ENCODE measurements around the gene PLCB2.

PLCB2 gene

DNA sequence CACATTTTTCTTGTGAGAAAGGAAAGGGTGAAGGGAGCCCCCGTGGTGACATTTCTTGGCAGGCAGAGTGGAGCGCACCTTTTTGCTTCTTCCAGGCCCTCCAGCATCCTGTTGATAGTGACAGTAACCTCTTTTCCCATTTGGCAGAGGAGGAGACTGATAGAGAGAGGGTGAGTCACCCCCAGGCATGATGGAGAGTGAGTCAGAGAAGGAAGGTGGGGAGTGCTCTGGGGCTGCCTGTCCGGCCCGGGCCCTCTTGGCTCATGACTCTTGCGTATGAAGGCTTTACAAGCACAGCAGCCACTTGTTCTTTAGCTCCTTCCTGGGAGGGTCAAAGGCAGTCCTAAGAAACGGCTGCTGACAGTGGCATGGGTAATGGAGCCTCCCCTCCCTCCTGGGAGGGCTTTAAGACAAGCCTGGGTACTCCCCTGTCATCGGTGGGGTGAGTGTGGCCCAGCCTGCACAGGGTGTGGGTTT, 40.9 kb downstream of the PLCB2 start:
- DNase-seq = no peak

DNA sequence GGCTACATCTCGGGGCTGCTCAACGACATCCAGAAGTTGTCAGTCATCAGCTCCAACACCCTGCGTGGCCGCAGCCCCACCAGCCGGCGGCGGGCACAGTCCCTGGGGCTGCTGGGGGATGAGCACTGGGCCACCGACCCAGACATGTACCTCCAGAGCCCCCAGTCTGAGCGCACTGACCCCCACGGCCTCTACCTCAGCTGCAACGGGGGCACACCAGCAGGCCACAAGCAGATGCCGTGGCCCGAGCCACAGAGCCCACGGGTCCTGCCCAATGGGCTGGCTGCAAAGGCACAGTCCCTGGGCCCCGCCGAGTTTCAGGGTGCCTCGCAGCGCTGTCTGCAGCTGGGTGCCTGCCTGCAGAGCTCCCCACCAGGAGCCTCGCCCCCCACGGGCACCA, 41.9 kb downstream of the PLCB2 start:
- no peak for DNase-seq

DNA sequence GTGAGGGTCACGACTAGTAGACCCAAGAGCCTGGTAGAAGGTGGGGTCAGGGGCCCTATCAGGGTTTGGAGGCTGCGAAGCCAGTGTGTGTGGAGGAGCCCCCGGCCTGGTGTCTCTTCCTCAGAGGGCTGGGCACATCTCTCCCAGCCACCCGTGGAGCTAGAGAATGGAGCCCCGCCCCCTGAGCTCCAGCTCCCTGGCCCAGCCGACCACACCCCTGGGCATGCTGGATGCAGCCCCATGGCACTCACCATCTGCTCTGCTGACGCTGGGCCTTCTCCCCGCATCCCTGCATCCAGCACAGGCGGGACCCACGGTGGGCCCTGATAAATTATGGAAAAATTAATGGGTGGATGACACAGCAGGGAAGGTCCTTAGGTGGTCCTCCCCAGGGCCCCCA, 42.4 kb downstream of the PLCB2 start:
- no peak for DNase-seq

DNA sequence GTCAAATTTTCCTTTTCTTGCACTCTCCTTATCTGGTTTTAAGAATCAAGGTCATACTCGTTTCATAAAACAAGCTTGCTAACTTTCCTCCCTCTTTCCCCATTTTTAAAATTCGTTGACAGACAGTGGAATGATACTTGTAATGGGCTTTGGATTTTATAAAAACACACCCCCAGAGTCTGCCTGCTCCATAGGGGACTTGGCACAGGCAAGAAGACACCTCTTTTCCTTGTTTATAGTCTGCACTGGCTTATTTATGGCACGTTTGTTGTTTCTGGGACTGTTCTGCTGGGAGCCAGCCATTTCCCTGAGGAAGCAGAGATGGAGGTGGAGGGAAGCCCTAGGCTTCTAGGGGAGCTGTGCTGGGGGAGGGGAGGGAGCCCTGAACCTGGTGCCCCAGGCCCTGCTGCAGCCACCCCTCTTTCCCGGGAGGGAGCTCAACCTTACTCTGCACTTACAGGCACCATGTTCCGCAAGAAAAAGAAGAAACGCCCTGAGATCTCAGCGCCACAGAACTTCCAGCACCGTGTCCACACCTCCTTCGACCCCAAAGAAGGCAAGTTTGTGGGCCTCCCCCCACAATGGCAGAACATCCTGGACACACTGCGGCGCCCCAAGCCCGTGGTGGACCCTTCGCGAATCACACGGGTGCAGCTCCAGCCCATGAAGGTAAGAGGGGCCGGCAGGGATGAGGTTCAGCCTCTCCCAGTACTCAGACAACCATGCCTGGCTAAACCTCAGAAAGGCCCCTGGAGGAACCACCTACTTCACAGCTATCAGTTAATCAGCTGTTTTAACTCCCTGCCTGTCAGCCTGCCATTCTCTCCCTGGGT, 43.2 kb downstream of the PLCB2 start:
- no peak for DNase-seq

DNA sequence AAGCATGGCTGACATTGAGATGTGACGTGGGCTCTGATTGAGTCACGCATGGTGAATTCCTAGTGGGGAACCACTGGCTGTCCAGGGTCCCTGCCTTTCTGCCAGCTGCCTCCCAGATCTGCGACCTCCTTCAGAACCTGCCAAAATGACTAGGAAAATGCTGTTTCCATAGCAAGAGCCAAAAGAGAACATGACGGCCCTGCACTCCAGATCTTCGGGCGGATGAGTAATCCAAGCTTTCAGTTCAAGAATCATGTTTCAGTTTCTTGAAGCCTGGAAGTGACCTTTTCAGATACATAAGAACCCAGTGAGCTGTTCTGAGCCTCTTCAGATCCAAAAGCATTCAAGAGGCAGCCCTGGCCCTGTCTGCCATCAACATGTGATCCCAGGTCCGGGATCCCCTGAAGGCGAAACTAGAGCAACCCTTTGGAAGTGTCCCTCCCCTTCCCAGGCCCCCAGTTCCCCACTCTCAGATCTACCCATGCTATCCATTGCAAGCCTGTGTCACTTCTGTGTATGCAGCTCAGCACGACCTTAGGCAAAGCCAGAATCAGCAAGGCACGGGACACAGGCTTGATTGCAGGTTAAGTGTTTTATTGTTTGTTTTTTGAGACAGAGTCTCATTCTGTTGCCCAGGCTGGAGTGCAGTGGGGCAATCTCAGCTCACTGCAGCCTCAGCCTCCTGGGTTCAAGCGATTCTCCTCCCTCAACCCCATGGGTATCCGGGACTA, 44.5 kb downstream of the PLCB2 start:
- no peak for DNase-seq

DNA sequence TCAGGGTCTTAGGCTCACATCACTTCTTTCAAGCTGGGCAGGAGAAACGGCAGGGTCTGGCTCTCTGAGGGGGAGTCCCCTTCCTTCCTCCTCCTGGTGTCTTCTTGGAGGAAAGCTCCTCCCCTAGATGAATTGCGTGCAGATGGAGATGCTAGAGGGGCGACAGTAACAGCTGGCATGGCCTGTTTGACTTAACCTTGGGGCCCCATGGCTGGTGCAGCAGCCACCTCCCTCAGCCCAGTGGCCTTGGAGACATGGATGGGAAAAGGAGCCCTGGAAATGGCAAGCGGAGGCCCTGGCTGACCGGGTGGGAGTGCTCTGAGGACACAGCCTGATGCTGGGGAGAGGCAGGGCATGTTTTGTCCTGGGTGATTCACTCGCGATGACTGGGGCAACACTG, 48.7 kb downstream of the PLCB2 start:
- no peak for DNase-seq

DNA sequence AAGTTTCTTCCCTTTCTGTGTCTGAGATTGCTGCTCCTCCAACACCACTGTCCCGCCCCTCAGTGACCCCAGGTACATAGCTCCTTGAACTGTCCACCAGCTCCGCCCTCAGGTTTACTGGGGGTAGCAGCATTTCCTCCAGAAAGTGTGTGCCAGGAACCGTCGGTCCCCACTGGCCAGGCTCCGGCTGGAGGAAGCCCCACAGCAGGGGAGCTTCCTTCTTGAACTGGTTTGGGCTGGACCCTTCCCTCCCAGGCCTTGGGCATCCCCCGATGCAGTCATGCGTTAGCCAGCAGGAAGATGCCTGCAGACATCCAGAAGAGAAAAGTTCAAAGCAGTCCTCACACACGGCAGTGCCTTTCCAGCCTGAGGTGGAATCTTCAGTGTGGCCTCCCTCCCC, 49.2 kb downstream of the PLCB2 start:
- DNase-seq = no peak

DNA sequence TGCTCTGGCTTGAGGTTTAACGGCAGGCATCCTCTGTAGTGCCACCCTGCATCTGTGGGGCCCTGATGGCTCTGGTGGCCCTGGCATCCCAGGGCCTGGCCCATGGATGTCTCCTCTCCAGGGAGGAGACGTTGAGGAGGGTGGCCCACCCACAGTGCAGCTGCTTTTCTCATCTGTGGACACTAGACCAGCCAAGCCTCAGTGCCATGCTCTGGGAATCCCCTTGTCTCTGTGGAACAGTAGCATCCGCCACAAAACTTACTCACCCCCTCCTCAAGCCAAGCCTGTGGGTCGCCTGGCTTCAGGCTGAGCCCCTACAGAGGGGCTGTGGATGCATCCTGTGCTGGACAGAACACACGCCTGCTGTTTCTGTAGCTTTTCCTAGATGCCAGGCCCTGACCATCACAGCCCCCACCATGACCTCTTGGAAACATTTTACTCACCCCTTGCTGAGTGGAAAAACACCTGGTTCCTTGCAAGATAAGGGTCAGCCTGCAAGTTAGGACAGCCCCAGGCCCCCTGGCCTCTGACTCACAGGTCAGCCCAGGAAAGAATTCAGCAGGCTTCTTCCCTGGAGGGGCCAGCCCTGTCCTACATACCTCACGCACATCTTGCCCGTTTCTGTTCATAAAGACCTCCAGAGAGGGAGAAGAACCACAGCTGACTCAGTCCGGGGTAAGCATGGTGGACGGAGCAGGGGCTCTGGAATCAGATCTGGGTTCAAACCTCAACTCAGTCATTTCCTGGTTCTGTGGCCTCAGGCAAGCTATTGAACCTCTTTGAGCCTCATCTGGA, 49.9 kb downstream of the PLCB2 start:
- DNase-seq = no peak

DNA sequence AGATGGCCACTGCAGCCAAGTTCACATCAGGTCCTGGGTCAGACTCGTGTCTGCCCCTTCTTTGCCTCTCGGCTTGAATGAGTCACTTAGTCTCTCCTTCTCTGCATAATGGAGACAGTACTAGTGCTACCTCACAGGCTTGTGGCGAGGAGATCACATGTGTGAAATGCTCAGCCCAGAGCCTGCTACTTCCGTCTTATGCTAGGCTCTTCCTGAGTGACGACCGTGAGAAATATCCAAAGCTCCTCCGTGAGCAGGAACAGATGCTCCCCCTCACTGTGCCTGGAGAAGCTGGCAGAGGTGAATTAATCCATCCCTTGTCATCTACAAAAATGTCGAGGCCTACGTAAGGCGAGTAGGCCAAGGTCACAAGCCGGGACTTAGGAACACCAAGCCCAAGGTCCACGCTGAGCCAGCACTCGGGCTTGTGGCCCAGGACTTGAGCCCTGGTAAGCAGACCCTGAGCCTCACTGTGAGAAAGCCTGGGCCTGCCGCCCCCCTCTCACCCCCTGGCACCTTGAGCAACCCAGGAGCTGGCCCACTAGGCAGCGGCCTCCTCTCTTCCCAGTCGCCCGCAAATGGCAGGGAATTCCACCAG, 51.0 kb downstream of the PLCB2 start:
- no peak for DNase-seq

DNA sequence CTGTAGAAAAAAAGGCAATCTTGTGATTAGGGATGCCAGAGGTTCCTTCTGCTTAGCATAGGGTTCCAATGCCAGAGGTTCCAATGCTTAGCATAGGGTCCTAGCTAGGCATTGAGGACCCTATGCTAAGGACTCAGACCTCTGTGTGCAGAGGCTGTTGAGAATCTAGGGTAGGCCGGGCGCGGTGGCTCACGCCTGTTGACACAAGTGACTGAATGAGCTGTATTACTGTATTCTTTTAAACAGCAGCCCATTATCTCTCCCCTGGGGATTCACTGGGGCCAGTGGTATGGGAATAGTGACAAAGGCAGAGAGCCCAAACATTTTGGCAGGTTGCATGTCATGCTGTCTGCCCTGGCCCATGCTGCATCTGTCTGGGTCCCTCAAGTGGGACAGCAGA, 52.7 kb downstream of the PLCB2 start:
- peak; percentile 20 to 39 for DNase-seq

DNA sequence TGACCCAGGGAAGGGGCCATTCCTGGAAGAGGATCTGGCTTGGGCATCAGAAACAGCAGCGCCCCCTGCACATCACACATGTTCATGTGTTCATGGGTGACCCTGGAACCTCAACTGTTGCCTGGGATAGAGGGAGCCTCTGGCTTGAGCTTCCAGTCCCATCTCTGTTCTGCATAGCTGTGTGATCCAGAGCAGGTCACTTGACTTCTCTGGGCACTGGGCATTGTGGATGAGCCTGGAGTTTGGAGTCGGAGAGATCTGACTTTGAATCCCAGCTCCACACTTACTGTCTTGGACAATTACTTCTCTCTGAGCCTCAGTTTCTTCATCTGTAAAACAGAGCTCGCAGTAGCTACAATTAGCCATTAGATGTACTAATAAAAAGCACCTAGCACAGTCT, 53.3 kb downstream of the PLCB2 start:
- DNase-seq = no peak

DNA sequence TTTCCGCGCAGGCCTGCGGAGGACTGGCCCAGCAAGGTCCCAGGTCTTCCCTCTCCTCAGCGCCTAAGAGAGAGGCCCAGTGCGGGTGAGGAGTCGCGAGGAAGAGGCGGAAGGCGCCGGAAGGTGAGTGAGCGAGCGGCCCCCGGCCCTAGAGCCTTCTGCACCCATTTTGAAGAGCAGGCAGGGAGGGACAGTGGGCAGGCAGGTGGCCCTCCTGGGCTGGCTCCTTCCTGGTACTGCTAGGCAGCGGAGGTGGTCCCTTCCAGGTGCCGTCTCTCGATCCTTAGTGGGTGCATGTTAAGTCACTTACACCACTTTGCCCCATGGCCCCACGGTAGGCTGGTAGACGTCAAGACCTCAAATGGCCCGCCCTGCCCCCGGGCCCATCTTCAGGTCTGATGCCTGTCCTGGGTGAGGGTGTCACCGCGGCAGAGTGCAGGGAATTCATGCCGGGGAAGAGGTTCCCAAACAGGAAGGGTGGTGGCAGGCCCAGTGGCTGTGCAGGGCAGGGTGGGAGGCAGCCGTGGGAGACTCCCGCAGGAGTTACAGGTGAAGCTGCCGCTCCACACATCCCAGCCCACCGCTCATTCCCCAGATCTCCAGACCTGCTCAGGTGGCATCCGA, 54.5 kb downstream of the PLCB2 start:
- DNase-seq = no peak

DNA sequence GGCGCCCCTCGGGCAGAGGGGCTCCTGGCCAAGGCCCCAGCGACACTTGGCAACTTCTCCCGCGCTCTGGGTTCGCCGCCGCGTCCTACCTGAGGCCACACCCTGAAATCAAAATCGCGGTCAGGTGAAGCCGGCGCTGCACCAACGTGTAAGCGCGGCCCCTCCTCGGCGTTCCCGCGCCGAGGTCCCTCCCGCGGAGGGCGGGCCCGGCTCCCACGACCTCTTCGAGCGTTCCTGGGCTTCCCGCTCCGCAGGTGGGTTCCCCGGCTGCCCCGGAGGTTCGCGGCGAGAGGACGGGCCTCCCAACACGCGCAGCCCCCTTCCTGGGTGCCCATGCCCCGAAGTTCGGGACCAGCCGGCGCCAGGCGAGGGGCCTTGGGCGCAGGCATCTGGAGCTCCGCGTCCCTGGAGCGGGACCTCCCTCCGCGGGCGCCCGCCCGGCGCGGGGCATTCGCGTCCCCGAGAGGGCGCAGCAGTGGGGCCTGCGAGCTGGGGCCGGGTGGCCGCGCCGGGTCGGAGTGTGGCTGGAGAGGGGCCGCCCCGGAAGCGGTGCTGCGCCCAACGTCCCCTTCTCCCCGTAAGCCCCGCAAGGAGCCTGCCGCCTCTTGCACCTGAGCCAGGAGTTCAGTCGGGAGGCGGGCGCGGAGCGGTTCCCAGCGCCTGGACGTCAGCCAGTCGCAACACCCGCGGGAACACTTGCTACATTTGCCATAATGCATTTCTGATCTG, 55.1 kb downstream of the PLCB2 start:
- peak; percentile 23 to 43 for DNase-seq

DNA sequence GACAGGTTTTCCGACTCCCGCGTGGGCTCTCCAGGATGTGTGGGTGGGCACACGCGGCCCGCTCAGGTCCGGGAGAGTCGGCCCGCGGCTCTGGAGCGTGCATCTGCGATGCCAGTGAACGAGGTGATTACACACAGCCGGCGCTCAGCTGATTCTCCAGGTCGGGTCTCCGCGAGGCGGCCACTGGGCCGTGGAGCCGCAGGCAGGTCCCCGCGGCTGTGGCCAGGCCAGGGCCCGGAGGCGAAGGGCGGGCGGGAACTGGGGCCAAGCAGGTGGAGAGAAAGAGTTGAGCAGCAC, 55.6 kb downstream of the PLCB2 start:
- DNase-seq = no peak

DNA sequence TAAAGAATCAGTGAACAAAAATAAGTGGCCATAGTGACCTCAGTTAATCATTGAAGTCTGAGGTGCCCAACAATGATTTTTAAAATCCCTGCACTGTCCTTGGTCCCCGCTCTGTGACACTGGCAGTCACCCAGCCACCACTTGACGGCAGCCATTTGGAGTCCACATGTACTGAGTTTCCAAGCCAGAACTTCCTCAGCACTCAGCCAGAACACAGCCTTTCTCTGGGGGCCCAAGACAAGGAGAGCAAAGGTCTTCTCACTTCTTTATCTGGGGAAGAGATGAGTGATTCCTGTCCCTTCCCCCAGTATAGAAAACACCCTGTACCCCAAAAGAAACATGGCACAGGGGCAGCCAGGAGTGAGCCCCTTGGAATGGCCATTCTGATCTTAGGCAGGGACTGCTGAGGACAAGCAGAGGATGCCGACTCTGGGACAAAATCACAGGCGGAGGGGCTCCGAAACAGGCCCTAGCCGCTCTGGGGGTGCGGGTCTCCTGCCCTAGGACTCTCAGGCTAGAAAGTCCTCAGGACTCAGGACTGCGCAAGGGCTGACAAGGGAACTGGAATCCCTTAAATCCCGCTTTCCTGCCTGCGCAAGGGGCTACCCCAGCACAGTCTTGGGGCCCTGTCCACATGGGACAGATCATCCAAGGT, 56.1 kb downstream of the PLCB2 start:
- no peak for DNase-seq

DNA sequence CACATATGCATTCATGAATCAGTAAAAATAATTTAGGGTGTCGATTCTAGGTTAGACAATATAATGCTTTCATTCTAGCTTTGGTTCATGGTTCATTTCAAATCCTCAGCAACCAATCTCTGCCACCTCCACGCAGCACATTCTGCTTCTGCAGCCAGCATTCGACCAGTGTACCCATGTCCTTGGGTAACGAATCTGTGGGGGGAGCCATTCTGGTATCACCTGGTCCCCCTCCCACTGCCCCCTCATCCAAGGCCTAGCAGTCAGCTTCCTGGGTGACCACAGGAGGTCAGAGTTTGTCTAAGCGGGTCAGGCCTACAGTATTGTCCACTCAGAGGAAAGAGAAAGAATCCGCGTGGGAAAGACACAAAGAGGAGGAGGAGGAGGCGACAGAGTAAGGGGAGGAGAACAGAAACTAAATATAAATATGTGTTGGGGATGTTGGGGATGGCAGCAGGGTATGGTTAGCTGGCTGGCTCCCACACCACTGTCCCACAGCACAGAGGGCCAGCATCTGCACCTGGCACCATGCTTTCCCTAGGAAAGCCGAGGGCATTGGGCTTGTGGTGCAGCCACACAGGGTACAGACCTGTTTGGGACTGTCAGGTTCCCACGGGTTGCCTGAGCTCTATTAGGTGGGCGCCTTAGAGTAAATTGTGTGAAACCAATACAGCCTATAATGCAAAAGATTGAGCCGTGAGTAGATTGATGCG, 56.8 kb downstream of the PLCB2 start:
- DNase-seq = no peak

DNA sequence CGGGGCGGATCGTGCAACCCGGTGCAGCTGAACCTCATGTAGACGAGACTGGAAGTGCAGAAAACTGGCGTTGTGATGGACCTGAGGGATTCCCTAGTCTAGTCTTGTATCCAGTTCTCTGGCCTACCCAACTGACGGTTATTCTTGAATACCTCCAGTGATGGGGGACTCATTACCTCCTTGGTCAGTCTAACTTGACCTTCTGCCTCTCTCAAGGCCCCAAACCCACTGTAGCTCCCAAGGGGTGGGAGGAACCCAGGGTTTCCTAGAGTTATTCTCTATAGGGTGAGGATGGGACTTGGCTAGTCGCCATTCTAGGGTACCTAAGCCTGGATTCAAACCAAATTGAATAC, 57.5 kb downstream of the PLCB2 start:
- DNase-seq = no peak

DNA sequence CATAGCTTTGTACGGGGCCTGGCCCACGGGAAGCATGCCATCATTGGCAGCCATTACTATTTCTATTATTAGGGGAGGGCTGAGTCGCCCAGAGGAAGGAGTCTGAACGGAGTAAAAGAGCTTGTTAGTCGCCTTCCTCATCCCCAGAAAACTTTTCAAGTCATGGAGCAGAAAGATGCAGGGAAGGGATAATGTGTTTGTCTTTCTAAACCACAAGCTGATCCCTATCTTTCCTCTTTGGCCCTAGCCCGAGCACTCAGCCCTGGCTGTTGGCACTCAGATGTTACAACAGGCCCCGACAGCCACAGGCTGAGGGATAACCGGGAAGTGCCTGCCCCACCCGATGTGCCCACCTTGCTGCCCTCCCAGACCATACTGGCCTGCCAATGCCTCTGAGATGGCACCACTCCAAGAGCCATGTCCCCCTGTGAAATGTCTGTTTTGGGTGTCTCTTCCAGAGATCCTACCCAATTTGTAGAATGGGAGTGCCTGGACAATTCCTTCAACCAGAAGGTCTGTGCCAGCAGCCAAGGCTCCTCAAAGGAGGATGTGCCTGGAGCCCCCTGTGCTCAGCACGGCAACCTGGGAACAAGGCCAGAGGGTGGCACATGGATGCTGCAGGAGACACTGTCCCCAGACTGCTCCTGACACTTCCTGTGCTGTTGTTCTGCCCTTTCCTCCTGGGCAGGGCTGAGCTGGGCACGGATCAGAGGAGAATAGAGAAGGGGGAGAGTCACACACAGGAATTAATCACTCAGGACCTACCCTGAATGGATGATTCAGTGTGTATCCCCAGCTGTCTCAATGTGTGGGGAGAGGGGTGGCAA, 58.0 kb downstream of the PLCB2 start:
- DNase-seq = no peak

DNA sequence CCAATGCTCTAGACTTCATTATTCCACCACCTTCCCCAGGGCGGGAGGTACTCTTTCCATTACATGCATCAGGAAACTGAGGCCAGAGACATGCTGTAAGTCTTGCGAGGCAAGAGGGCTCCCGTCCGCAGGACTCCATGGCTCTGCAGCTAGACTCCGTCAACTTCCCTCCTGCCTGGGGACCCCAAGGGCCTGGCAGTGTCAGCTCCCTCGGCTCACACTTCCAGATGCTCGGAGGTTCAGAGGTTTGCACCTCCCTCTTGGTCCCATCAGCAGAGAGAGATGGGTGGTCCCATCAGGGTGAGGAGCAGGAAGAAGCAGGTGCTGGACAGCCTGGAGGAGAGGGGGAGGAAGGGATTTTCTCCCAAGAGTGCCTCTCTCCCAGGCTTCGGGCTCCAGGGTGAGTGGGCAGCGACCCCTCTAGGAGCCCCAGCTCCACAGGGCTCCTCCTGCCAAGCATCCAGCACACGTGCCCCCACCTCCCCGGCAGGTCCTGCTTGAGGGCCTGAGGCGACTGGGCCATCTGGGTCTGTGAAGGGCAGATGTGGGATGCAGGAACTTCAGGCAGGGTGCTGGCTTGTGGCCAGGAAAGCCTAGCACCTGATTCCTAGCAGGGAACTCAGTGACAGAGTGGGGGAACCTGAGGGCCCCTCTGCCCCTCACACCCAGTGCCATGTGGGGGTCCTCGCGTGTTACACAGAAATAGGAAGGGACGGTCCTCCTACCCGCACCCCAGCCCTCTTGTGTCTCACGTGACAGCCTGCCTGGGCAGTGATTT, 59.5 kb downstream of the PLCB2 start:
- DNase-seq = no peak

All from NCI-H2081 (cell line).